Pulmonary artery endothelial cell (primary cell): ENCODE measurements around the gene PROSER2. TPM values are rescaled to one million over a fixed set of nuclear protein-coding genes. Genes with fewer than 3 reads are reported as not detected.
"Not testable (repeated sequence)": the region's sequence is repeated elsewhere in the genome, so short reads cannot be mapped to it uniquely, and the experiment has no call there.

Experiments used
- DNase-seq: peaks from one replicate; pipeline ENCODE4 v3.0.0-alpha.2; 2011; ENCODE audit warnings: low read depth, low spot score
- total RNA-seq: library from RNA; depleted of rRNA; stranded (reverse); fragments of >200 nt; gene quantifications from 2 replicates; pipeline ENCODE4 v1.2.3, GENCODE V29; 2014

The PROSER2 gene
- total RNA-seq, 1 donor from 2014 or later, result 6.5 TPM

DNA sequence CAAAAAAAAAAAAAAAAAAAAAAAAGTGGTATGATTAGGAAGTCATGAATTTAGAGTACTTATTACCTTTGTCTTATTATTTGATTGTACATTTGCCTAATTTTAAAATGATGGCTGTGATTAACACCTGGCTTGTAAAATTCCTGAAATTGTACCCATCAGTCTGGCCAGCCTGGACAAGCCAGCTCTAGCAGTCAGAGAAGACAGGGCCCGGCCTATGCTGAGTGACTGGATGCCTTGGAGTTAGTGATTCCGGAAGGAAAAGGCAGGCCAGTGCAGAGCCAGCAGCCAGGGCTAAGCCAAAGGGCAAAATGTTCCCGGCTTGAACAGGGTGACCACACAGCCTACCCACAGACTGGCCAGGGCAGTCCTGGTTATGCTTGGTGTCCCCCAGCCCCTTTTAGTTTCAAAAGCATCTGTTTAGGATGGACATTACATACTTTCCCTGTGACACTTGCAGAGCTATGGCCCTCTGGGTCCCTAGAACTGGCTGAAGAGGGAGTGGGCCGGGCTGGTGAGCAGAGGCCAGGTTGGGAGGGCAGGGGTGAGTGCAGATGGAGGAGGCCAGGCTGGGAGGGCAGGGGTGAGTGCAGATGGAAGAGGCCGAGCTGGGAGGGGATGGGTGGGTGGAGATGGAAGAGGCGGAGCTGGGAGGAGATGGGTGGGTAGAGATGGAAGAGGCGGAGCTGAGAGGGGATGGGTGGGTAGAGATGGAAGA, 61.7 kb downstream of the PROSER2 start:
- DNase-seq, result no peak

DNA sequence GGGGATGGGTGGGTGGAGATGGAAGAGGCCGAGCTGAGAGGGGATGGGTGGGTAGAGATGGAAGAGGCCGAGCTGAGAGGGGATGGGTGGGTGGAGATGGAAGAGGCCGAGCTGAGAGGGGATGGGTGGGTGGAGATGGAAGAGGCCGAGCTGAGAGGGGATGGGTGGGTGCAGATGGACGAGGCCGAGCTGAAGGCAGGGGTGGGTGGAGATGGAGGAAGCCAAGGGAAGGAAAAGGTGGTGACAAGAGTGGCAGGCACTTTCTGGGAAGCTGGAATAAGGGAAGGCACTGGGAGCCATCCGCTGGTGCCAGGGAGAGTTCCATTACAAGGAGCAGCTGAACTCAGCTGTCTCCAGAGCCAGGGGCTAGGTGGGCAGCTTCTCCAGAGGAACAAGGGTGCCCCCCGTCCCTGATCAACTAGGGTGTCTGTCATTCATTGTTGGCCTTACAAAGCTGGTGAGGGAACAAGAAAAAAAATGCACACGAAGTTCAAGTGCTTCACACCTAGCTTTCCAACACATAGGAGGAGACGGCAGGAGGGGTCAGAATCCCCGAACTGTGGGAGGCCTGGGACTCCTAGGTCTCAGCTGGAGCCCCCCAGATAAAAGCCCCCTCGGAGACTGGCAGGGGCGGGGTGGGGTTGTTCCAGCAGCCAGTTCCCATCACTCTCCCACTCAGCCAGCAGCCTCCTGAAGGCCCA, 62.4 kb downstream of the PROSER2 start:
- no peak for DNase-seq

DNA sequence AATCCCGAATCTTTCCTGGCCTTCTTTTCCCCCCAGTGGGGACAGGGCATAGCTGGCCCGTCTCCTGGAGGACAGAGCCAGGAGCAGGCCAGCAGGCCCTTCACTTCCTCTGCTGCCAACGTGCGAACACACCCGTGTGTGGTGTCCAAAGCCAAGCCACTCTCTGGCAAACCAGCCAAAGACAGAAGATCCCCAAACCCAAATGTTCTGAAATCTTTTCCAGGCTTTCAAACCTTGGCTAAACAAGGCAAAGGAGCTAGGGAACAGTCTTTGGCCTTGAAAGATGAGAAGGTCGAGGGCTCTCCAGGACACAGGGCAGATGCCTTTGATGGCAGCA, 63.0 kb downstream of the PROSER2 start:
- DNase-seq, result no peak

DNA sequence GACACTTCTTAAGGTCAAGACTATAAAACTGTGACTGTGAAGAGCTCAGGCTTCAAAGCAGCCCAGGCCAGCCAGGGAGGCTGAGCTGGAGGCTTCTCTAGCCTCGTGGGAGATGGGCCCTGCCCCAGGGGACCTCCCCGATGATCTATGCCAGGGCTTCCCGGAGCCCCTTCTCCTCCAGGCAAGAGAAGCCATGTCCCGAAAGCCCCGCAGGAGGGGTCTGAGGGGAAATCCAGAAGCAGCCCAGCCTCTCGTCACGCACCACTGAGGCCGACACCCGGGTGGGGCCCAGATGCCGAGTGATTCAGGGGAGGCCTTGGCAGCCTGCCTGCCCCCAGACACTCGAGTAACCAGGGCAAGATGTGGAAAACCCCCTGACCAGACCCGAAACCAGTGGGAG, 63.7 kb downstream of the PROSER2 start:
- no peak for DNase-seq

DNA sequence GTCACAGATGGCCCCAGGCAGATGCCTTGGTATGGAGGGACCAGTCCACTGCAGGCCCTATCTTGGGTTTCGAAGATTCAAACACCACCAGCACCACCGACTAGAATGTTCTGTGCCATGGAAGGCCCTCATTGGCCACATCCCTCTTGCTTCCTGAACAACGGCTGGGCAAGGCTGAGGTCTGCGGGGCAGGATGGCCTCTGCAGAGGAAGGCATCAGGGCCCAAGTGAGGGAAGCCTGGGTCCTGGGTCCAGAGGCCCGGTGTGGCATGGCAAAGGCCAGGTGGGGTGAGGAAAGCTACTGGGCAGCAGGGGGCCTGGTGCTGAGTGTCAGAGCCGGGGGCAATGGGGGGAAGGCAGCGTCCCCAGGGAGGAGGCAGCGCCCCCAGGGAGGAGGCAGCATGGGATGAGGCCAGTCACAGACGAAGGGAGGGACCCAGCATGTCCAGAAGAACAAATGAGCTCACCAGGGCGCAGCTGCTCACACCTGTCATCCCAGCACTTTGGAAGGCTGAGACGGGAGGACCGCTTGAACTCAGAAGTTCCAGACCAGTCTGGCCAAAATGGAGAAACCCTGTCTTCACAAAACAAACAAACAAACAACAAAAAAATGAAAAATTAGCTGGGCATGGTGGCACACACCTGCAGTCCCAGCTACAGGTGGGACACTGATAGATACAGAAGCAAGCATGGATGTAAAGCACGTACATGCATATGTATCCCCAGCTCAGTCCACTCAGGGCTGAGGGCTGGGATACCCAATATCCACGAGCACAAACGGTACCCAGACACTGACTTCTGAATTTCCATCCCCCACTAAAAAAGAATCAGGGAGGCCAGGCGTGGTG, 64.4 kb downstream of the PROSER2 start:
- no peak for DNase-seq

DNA sequence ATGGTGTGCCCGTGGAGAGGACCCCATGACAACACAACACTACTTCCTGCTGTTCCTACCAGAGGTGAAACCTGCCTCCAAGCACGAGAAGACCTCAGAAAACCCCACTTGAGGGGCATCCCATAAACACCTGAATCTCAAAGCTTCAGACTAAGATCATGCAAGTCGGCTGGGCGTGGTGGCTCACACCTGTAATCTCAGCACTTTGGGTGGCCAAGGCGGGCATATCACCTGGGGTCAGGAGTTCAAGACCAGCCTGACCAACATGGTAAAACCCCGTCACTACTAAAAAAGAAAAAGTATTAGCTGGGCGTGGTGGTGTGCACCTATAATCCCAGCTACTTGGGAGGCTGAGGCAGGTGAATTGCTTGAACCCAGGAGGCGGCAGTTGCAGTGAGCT, 66.1 kb downstream of the PROSER2 start:
- not testable (repeated sequence) for DNase-seq

DNA sequence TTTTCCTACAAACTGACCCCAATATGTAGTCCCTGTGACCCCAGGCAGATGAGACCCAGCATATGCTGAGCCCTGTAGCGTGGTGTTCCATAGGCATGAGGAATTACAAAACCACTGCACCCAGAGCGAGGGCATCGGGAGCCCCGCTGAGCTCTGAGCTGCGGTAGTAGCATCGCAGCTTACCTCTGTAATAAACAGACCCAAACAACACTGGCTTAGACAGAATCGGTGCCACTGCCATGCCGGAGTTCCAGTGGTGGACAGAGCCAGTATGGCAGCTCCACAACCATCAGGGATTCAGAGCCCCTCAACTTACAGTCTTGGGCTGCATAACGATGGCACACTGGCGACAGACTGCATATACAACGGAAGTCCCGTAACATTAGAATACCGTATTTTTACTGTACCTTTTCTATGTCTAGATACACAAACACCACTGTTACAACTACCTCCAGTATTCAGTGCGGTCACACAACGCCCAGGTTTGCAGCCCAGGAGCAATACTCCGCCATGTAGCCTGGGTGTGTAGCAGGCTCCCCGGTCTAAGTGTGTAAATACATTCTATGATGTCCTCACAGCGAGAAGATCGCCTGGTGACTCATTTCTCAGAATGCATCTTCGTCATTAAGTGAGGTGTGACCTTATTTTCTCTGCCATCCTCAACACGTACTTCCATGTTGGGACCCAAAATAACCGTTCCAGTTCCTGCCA, 68.8 kb downstream of the PROSER2 start:
- DNase-seq, result no peak

DNA sequence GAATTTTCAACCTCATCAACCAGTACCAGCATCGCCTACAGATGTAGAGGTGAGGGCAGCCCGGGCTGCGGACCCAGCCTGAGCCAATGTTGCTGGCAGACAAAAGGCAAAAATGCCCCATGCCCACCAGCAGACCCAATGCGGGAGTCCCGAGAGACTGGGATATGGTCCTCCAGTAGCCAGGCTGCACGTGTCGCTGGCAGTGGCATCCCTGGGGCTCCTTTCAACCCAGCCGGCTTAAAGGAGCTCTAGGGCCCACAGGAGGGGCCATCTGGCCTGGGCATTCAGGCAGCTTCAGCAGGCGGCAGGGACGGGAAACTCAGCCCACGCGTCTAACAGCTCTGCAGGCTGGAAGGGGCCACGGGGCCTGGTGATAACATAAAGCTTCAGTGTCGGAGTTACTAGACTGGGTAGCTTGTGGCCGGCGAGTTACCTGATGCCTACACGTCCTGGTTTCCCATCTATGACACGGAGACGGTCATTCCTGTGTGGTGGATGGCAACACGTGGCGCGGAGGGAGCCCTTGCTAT, 70.7 kb downstream of the PROSER2 start:
- no peak for DNase-seq

DNA sequence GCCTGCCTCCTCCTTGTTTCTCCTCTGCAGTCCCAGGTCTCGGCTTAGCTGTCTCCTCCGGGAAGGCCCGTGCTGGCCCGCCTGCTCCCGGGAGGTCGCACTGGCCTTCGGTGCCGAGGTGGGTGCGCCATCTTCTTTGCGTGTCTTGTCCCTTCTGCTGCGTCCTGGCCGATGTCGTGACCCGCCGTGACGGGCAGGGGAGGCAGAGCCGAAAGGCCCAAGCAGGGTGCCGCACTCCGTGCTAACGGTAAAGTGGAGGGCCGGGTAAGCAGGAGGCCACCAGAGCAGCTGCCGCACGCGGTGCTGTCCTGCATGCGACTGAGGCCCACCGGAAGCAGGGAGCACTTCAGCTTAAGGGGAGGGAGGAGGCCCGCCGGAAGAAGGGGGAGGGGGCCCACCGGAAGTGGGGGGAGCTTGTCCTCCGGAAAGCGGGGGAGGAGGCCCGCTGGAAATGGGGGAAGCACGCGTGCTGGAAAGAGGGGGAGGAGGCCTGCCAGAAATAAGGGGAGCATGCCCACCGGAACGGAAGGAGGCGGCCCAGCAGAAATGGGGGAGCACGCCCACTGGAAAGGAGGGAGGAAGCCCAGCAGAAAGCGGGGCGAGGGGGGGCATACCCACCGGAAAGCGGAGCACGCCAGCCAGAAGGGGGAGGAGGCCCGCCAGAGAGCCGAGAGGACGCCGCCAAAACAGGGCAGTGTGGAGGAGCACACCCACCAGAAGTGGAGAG, 71.4 kb downstream of the PROSER2 start:
- no peak for DNase-seq

DNA sequence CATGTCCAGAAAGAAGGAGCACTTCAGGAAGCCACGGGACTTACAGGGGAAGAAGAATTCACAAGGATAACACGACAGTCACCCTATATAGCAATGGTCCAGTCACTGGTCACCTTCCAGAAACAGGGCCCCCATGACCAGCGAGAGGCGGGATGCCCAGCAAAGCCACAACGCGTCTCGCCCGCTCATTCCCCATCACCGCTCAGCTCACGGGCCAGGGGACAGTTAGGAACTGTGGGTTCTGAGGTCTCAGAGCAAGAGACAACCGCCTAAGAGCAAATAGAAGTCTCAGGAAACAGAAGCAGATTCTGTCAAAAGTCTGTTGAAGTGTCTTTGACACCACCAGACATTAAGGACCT, 71.9 kb downstream of the PROSER2 start:
- no peak for DNase-seq

DNA sequence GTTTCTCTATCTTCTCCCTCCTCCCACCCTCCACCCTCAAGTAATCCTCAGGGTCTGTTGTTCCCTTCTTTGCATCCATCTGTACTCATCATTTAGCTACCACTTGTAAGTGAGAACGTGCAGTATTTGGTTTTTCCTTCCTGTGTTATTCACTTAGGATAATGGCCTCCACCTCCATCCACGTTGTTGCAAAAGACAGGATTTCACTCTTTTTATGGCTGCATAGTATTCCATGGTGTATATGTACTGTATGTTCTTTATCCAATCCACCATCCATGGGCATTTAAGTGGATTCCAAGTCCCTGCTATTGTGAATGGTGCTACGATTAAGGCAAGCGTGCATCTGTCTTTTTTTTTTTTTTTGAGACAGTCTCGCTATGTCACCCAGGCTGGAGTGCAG, 72.4 kb downstream of the PROSER2 start:
- no peak for DNase-seq

DNA sequence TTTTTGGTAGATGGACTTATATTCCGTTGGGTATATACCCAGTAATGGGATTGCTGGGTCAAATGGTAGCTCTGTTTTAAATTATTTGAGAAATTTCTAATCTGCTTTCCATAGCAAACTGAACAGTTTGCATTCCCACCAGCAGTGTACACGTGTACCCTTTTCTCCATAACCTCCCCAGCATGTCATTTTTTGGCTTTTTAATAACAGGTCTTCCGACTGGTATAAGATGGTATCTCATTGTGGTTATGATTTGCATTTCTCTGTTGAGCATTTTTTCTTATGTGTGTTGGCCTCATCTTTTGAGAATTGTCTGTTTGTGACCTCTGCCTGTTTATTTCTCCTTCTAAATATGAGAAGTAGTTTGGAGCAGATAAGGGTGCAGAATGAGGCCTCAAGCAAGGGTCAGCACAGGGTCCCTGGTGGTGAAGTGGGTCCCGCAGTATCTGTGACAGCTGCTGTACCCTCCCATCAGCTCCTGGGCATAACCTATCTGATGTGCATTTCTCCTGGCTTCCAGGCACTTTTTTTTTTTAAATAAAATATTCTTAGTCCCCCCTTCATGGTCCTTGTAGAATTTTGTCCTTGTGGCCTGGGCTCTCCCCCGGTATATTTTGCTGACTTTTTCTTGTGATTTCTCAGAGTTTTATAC, 73.5 kb downstream of the PROSER2 start:
- DNase-seq, result no peak

DNA sequence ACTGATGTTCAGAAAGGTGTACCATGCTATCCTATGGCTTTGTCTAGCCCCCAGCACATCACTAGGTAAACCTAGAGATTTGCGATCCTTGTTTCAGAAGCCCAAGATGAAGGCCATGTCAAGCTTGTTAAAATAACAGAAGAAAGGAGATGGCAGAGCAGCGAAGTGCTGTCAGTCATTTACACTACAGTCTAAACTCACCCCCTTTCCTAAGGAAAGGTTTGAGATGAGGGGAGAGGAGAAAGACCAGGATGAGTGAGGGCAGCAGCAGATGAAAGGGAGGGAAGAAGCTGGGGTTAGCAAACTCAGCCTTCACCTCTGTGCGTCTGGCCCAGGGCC, 74.8 kb downstream of the PROSER2 start:
- DNase-seq, result no peak

DNA sequence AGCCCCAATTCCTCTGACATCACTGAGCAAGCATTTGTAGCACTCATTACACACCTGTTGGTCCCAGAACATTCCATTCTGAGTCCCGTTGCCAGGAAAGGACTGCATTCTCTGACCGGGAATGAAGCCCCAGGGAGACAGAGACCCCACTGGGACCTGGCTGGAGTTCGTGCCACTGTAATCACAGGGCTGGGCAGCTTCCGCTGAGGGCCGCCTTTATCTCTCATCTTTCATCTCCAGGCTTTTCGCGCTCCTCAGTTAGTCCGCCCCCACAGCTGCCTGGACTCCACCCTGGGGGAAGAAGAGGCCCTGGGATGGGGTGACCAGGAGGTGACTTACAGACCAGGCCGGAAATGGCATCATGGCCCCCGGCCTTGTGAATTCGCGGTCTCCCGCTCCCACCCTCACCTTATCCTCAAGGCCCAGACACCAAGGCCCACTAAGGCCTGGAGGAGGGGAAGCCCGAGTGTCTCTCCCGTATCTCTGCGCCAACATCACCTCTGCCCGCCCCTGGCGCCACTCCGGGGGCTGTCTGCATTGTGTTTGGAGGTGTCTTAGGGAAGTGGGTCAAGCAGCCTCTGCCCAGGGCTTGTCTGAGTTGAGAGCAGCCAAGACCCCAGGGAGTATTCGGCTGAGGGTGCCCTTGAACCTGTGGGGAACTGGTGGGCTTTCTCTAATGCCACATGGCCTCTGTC, 75.4 kb downstream of the PROSER2 start:
- no peak for DNase-seq

DNA sequence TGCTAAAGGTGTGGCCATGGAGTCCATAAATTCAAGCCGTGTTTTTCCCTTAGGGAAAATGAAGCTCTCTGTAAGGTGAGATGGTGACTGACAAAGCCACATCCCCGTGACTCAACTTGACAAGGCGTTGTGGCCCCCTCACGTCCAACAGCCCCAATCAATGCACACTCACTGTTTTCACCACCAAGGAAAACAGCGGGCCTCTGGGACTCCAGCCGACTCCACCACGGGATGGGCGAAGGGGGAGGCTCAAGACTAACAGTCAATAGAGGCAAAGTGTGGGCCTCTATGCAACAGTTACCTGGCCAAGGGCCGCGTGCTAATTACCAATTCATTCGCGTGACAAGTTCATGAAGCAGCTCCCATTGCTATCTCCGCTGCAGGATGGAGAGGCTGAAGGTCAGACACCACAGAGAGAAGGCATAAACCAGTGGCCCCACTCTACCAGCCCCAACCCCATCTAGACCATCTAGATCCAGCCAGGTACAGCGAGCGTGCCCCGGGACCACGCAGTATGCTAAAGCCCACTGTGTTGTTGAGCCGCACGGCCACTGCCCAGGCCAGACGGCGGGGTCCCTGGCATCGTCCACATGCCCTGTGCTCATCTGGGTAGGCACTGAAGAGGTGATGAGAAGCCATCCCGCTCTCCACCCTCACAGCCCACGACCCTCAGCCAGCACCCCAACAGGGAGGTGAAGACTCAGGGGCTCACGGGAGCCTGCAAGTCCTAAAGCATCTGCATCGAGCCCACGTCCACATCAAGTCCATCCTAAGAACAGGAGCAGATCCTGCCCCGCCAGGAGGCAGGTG, 76.1 kb downstream of the PROSER2 start:
- no peak for DNase-seq

DNA sequence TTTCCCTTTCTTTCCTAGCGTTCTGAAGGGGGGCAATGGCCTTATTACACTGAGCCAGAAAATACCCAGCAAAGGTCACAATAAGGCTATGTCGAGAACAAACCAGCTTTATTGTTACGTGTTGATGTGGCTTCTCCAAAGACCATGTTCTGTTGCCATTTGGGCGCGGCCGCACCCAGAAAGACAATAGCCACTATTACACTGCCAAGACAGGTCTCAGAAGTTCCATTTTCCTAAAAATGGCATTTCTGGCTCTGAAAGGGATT, 77.8 kb downstream of the PROSER2 start:
- no peak for DNase-seq

DNA sequence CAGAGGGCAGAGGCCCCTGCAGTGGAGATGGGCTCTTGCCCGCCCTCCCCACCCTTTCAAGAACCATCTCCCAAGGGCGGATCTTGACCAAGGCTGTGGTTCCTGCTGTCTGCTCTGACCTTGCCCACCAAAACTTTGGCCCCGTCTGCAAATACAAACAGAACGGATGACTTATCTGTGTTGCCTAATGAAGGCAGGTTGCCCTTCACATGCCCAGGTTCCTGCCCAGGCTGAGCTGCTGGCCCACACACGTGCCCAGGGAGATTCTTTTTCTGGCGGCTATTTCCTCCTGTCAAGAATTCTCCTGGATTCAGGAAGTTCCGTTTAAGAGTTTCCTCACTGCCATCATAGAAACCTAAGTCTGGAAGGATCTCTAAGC, 78.3 kb downstream of the PROSER2 start:
- no peak for DNase-seq

DNA sequence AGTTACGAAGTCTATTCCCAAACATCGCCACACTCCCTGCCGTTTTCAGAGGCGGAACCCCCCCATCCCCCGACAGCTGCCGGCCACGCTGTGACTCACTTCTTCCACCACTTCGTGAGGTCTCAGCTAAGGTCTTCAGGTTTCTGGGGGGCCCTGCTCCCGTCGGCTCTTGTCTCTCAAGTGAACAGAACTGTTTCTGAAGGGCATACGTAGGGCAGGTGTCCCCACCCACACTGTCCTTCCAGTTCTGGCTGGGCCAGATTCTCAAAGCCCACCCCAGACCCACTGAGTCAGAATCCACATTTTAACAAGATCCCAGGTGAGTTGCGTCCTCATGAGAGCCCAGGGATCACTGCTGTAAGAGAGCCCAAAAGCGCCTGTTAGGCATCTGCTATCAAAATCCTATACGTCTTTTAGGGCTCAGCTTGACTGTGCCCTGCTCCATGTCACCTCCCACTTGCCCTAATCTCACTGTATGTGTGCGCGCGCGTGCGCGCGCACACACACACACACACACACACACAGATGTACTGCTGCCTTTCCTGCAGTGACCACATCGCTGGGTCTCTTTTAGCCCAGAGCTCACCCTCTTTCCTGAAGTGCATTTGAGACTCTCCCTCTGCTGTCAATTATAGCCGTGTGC, 78.8 kb downstream of the PROSER2 start:
- no peak for DNase-seq

DNA sequence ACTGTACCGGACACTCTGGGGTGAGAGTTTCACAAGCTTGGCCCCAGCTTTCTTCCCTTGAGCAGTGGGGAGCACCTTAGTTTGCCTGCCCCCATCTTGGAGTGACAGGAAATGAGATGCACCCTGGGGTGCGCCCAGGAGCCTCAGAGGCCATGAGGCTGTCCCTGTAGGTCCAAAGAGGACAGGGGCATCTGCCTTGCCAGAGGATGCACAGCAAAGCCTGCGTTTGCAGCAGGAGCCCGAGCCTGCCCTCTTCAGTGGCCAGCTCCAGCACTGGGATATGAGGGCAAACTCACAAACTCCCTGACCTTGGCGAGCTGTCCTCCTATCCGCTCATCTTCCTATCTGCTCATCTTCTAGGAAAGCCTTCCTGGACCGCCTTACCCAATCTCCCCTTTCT, 79.5 kb downstream of the PROSER2 start:
- no peak for DNase-seq
